IPS-20b (cell line): ENCODE measurements around the gene TOP2A.

Experiments
- H3K27ac ChIP-seq: one replicate; pipeline ENCODE4 v1.5.1; 2013; ENCODE audit warnings: low read length
- H3K27me3 ChIP-seq: 2 replicates; pipeline ENCODE4 v1.6.1; 2013; ENCODE audit warnings: mild to moderate bottlenecking, low read length, inconsistent platforms; ENCODE audit not compliant: insufficient read depth
- H3K36me3 ChIP-seq: 2 replicates; pipeline ENCODE4 v1.6.1; 2013; ENCODE audit warnings: low read depth, mild to moderate bottlenecking, inconsistent platforms, low read length, moderate library complexity; ENCODE audit not compliant: insufficient read depth
- H3K4me1 ChIP-seq: 2 replicates; pipeline ENCODE4 v1.6.1; 2013; ENCODE audit warnings: mild to moderate bottlenecking, control low read depth, inconsistent platforms, low read length, moderate library complexity; ENCODE audit not compliant: insufficient read depth
- H3K4me3 ChIP-seq: 2 replicates; pipeline ENCODE4 v1.5.1; 2013; ENCODE audit warnings: mild to moderate bottlenecking, low read length, inconsistent platforms
- H3K9ac ChIP-seq: 2 replicates; pipeline ENCODE4 v1.6.1; 2013; ENCODE audit warnings: low read depth, mild to moderate bottlenecking, inconsistent platforms, low read length, moderate library complexity
- H3K9me3 ChIP-seq: 2 replicates; pipeline ENCODE4 v1.6.1; 2013; ENCODE audit warnings: mild to moderate bottlenecking, low read depth, low read length, inconsistent platforms; ENCODE audit not compliant: insufficient read depth

The TOP2A gene

DNA sequence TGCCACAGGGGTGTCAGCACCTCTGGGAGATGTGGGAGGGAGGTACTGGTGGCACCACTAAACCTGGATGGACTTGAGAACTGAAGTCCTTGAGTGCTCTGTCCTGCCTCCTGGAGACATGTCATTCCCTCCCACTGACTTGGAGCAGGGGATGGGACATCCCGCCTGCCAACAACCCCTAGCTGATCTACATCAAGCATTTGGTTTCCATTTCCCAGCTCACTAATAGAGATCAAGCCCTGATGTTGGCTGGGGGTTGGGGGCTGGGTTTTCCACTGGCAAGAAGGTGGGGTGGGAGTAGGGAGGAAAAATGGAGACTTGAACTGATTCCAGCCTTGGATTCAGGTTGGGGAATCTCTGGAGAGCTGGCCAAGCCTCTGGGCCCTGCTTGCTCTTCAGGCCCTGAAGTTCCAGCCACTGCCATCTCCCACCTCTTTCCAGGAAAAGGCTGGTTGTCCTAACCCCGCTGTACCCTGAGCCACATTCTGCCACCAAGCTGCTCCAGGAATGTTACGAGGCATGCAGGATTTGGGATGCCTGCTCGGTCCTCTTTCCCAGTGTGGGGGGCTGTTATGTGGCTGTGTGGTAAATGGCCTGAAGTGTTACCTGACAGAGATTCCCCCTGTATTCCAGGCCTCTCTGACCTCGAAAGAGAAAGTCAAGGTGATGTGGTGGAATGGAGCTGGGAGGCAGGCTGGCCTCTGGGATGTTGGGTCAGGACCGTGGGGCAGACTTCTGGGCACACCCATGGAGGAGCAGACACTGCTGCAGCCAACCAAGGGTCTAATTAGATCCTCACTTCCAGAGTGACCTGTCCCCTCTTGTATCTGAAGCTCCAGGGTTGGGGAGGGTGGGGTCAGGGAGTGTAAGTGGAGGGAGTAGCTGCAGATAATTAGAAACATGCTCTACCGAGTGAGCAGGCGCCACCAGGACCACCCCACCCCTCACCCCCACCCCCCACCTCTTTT, 42.2 kb upstream of the TOP2A start:
- H3K36me3 ChIP-seq, result peaks cover 20% of the 10 kb centered on the region

GRCh38 chr17:40458851-40459482, 41.3 kb upstream of the TOP2A start:
- Histone ChIP-seq H3K4me3 (no peak overlapping the region), H3K4me1 (peaks cover 22% of the 10 kb centered on the region; the same call in 1 of the 2 replicates), H3K9me3 (no peaks in the 10 kb centered on the region), H3K27me3 (no peaks in the 10 kb centered on the region), H3K27ac (no peak overlapping the region), H3K36me3 (peaks cover 29% of the 10 kb centered on the region), H3K9ac (no peak overlapping the region)

More for the DNA sequence above, 42.2 kb upstream of the TOP2A start:
- Histone ChIP-seq H3K9me3 (no peaks in the 10 kb centered on the region), H3K9ac (no peak overlapping the region), H3K4me1 (peaks cover 25% of the 10 kb centered on the region; the same call in 1 of the 2 replicates), H3K27me3 (no peaks in the 10 kb centered on the region), H3K4me3 (no peak overlapping the region), H3K27ac (no peak overlapping the region)

DNA sequence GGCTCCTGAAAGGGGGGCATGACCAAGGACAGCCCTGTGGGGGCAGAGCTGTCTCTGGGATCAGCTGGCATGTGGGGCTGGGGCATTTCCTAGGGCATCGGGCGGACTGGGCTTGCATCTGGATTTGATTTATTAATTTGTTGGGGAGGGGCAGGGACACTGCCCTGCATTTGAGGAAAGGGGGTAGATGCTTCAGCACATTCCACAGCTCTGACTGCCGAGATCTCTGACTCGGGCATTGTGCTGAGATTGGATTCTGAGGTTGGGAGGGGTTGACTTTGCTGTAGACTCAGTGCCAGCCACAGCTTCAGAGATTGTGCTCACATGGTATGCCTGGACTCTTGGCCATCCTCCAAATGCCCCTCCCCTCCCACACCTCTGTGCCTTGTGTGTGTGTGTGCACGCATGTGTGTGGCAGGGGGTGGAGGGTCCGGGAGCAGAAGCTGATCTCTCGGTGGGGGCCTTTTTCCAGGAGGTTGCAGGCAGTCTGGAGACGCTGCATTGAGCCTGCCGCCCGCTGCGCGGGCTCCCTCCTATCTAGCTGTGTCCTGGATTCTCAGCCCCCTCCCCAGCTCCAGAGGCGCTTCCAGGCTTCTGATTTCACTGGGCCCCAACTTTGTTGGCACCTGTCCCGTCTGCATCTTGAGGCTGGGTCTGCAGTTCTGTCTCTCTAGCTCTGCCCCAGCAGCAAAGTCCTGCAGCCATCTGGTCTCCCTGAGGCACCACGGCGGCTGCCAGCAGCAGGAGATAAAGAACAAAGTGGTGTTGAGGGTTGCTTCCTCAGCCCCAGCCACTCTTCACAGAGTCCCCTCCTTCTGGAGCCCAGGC, 40.5 kb upstream of the TOP2A start:
- H3K9me3 ChIP-seq, result no peaks in the 10 kb centered on the region
- peak overlapping the region; percentile 16 for H3K27ac ChIP-seq
- H3K4me1 ChIP-seq, result peaks cover 19% of the 10 kb centered on the region; the same call in 1 of the 2 replicates
- H3K27me3 ChIP-seq, result no peaks in the 10 kb centered on the region
- no peak overlapping the region for H3K4me3 ChIP-seq
- H3K36me3 ChIP-seq, result peaks cover 37% of the 10 kb centered on the region
- H3K9ac ChIP-seq, result no peak overlapping the region

- Histone ChIP-seq H3K9ac (no peak overlapping the region), H3K9me3 (no peaks in the 10 kb centered on the region), H3K27me3 (no peaks in the 10 kb centered on the region), H3K4me3 (no peak overlapping the region), H3K27ac (no peak overlapping the region), H3K4me1 (peaks cover 11% of the 10 kb centered on the region; the same call in 1 of the 2 replicates), H3K36me3 (peaks cover 45% of the 10 kb centered on the region)
These were observed 39.7 kb upstream of the TOP2A start for GRCh38 chr17:40457369-40457768.

GRCh38 chr17:40456396-40456951, 38.8 kb upstream of the TOP2A start:
- no peak overlapping the region for H3K27ac ChIP-seq
- no peak overlapping the region for H3K4me3 ChIP-seq
- no peaks in the 10 kb centered on the region for H3K9me3 ChIP-seq
- H3K36me3 ChIP-seq, result peaks cover 48% of the 10 kb centered on the region
- peaks cover 10% of the 10 kb centered on the region; the same call in 1 of the 2 replicates for H3K4me1 ChIP-seq
- no peaks in the 10 kb centered on the region for H3K27me3 ChIP-seq
- no peak overlapping the region for H3K9ac ChIP-seq

GRCh38 chr17:40454613-40454995, 36.9 kb upstream of the TOP2A start:
- H3K4me1 ChIP-seq, result peaks cover 10% of the 10 kb centered on the region; the same call in 1 of the 2 replicates
- H3K27me3 ChIP-seq, result no peaks in the 10 kb centered on the region
- H3K9ac ChIP-seq, result no peak overlapping the region
- H3K27ac ChIP-seq, result no peak overlapping the region
- H3K36me3 ChIP-seq, result peaks cover 48% of the 10 kb centered on the region
- no peak overlapping the region for H3K4me3 ChIP-seq
- no peaks in the 10 kb centered on the region for H3K9me3 ChIP-seq

DNA sequence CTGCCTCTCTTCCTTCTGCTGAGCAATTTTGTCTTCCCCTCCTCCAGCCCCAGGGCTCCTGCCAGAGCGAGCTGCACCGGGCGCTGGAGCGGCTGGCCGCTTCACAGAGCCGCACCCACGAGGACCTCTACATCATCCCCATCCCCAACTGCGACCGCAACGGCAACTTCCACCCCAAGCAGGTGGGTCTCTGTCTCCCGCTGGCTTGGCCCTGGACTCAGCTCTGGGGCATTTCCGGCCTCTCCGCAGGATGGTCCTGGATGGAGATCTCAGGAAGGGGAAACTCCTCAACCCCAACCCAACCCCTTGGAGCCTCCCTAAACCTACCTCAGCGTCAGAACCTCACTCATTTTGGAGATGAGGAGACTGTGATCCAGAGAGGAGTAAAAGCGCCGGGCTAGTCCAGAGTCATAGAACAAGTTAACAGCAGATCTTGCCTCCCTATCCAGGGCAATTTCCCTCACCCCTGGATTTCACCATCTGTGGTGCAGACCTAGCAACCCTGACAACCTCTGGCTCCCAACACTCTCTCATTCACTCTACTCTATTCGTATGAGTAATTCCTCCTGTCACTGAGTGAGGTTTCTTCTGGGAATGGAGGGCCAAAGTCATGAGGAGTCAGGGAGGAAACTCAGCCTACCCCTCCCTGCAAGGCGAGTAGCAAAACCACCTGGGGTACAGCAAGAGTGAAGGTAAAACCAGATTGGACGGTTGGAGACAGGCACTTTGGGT, 36.4 kb upstream of the TOP2A start:
- Histone ChIP-seq H3K36me3 (peaks cover 48% of the 10 kb centered on the region), H3K27ac (no peak overlapping the region), H3K27me3 (no peaks in the 10 kb centered on the region), H3K9me3 (no peaks in the 10 kb centered on the region), H3K9ac (no peak overlapping the region), H3K4me3 (no peak overlapping the region), H3K4me1 (peaks cover 10% of the 10 kb centered on the region; the same call in 1 of the 2 replicates)

GRCh38 chr17:40452921-40453378, 35.3 kb upstream of the TOP2A start:
- Histone ChIP-seq H3K9ac (no peak overlapping the region), H3K27ac (no peak overlapping the region), H3K4me1 (0 out of 2 replicates have a peak, but pooled peaks cover 3% of the 10 kb centered on the region), H3K9me3 (no peaks in the 10 kb centered on the region), H3K4me3 (no peak overlapping the region), H3K36me3 (peaks cover 48% of the 10 kb centered on the region), H3K27me3 (no peaks in the 10 kb centered on the region)

GRCh38 chr17:40452216-40452787, 34.6 kb upstream of the TOP2A start:
- no peak overlapping the region for H3K27ac ChIP-seq
- H3K9ac ChIP-seq, result no peak overlapping the region

GRCh38 chr17:40451420-40451819, 33.7 kb upstream of the TOP2A start:
- Histone ChIP-seq H3K9ac (no peak overlapping the region), H3K9me3 (no peaks in the 10 kb centered on the region), H3K4me3 (no peak overlapping the region), H3K27ac (no peak overlapping the region), H3K36me3 (peaks cover 38% of the 10 kb centered on the region), H3K4me1 (no peaks in the 10 kb centered on the region; the same call in 1 of the 2 replicates), H3K27me3 (no peaks in the 10 kb centered on the region)

More at GRCh38 chr17:40452216-40452787, 34.6 kb upstream of the TOP2A start:
- Histone ChIP-seq H3K4me3 (no peak overlapping the region), H3K4me1 (no peaks in the 10 kb centered on the region), H3K9me3 (no peaks in the 10 kb centered on the region), H3K27me3 (no peaks in the 10 kb centered on the region), H3K36me3 (peaks cover 47% of the 10 kb centered on the region)
